HEK293T (cell line): ENCODE measurements around the gene EFHB.

Experiments
- ARNT ChIP-seq: fragments of 450-650 bp; IDR thresholded peaks from 2 replicates; pipeline ENCODE4 v1.6.1; 2017; ENCODE audit warnings: mild to moderate bottlenecking
- BHLHE40 ChIP-seq: fragments of 450-650 bp; IDR thresholded peaks from 2 replicates; pipeline ENCODE4 v1.6.1; 2016; ENCODE audit warnings: mild to moderate bottlenecking, moderate library complexity, borderline replicate concordance
- CTBP1 ChIP-seq: fragments of 450-650 bp; IDR thresholded peaks from 2 replicates; pipeline ENCODE4 v1.6.1; 2016; ENCODE audit warnings: borderline replicate concordance
- ELF4 ChIP-seq: fragments of 450-650 bp; IDR thresholded peaks from 2 replicates; pipeline ENCODE4 v1.6.1; 2017; ENCODE audit warnings: antibody characterized with exemption
- FOXM1 ChIP-seq: fragments of 450-650 bp; IDR thresholded peaks from 2 replicates; pipeline ENCODE4 v1.6.1; 2017; ENCODE audit warnings: mild to moderate bottlenecking, borderline replicate concordance
- SUZ12 ChIP-seq: fragments of 450-650 bp; IDR thresholded peaks from 2 replicates; pipeline ENCODE4 v1.6.1; 2016; ENCODE audit warnings: mild to moderate bottlenecking

- TF ChIP-seq CTBP1, result no peak
- TF ChIP-seq FOXM1, result no peak
- no peak for TF ChIP-seq BHLHE40
- no peak for TF ChIP-seq ELF4
- TF ChIP-seq SUZ12, result no peak
- TF ChIP-seq ARNT, result no peak
These were observed 42.3 kb downstream of the EFHB start for GRCh38 chr3:19891740-19892139.
